CD4-positive, alpha-beta T cell treated with Interleukin-15 for 1 hour (primary cell): ENCODE results near the gene G3BP1.
"Not testable (repeated sequence)": the region's sequence is repeated elsewhere in the genome, so short reads cannot be mapped to it uniquely, and the experiment has no call there.

ENCODE experiments used
- DNase-seq: peaks from one replicate; pipeline ENCODE4 v3.0.0-alpha.2; 2020

The G3BP1 gene

GRCh38 chr5:151757233-151758140 is 14.3 kb upstream of the G3BP1 start:
- no peak for DNase-seq

DNA sequence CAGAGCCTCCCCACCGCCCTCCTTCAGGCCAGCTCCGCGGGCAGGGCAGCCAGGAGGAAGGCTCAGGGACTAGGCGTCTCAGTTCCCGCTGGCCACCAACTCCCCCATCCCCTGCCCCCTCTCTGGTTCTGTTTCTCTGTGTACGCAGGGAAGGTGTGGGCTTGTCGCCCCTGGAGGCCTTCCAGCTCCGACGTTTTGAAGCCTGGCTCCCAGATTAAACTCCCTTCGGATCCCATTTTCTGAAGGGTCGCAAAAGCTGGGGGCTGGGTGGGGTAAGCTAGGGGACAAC is 13.7 kb upstream of the G3BP1 start:
- no peak for DNase-seq

DNA sequence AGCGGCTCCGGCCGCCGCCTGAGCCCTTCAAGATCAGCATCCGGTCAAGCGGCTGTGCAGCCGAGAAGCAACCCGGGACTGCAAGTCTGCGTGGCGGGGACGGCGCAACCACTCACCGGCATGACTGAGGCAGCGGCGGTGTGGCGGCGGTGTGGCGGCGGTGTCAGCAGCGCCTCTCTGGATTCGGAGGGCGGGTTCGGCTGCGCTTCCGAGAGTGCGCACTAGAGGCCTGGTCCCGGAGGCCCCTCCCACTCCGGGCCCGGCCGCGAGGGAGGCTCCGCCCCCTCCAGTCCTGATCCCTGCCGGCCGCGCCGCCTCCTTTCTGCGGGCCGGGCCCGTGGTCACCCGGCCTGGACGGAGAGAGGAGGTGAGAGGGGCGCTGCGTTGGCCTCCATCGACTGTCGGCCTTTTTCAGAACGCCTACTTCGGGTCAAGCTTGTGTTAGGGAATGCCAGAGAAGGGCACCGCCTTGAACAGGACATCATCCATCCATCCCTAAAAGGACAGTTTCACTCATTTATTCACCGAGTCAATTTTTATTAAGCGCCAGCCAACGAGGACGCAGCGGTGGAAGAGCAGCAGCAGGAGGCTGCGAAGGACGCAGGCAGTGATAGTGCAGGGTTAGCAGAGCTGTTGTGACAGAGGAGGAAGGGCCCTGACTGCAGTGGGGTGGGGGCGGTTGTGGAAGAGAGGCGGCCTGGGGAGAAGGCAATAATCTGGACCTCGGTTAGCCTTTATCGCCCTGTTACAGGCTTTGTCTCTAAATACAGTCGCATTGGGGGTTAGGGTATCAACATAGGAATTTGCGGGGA is 13.1 kb upstream of the G3BP1 start, which contains the start of gene ATOX1:
TSS of gene ATOX1 (minus strand) at position 202 of the 812 bp plus-strand sequence. CDS start at position 122, 80 bp downstream.
- DNase-seq, result peak; percentile 90

DNA sequence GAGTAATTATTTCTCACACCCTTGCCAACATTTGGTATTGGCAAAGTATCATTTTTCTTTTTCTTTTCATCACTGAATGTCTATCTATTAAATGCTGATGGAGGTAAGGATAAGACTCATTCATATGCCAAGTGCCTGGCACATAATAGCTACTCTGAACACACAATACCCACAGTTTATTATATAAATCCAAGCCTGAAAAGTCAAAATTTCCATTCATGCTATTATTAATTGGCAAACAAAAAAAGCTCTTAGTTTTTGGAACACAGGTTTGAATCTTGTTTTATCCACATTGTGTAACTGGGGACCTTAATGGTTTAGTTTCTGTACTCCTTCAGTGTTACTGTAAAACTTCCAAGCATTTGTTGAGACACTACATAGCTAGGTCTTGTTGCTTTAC is 7.0 kb upstream of the G3BP1 start:
- DNase-seq, result no peak

DNA sequence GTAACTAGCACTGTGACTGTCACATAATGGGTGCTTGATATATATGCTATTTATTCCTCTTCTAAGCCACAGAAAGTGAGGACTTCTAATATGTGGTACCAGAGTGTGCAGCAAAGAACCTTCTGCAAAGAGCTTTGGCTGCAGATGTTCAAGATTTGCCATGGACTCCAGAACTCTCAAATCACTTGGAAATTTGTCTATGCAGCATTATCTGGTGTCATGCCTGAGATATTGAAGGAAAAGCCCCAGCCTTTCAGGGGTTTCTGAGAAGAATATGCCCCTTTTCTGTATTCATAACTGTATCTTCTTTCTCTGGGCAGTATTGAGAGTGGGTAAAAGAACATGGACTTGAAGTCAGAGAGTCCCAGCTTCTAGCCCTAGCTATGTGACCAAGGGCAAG is 4.8 kb upstream of the G3BP1 start:
- no peak for DNase-seq

DNA sequence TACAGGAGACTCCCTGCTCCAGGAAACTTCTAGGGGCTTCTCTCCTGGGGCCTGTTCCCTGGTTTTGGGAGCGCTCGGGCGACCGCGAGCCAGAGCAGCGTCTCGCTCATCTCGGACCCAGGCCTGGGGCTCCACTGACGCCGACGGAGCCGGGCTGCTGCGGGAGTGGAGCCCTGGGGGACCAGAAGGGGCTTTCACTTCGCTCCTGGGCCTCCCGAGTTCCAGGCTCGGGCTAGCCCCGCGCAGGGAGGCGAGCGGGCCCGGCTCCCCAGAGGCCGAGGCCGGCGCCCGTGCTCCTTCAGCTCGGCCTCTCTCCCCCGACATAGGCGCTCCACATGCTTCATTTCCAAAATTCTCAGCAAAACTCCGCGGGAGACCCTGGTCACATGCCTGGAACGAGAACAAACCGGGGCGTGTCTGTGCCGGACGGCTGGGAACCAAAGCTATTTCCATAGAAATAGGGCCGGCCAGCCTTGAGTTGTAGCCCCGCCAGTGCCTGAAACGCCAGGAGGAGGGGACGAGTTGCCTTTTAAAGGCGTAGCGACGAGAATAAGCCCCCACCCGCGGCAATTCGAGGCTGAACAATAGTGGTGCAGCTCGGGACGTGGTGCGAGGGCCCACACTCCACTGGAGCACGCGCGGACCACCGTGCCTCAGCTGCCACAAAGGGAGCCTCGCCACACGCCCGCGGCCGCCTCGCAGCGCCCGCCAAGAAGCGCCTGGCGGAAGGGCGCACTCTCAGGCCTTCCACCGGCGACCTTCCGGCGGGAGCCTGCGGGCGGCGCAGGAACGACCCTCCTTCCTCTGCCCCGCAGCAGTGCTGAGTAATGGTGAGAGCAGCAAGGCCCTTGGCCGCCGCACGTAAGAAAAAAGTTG is 1.1 kb upstream of the G3BP1 start:
- DNase-seq, result no peak

- peak; percentile 42 for DNase-seq
These were observed 483 bp downstream of the G3BP1 start for GRCh38 chr5:151772029-151772845.

DNA sequence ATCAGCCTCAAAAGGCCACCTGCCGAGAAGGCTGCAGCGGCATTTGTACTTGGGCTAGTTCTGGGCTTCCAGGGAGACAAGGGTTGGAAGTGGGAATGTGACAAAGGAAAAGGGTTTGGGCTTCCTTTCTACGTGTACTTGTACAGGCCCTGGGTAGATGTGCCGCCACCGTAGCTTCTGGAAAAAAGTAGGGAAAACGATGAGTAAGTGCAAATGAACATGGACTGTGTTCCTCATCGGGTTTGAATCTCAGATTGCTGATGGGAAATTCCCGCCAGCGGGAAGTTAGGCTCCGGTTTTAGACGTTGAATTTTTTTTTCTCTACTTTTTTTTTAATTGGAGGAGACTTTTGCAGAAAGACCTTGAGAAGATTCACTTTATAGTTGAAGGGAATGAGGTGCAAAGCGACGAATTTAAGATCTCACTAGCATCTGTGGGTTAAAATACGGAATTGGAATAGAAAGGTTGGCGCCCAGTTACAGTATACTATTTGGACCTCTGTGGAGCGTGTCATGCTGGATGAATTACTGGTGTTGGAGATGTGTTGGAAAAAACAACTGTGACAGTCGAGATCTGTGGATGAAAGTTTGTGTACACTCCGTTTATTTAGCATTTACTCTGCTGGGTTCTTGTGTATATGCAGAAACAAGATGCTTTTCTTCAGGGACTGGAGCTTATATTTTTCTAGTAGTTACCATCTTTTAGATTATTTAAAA is 1.2 kb downstream of the G3BP1 start:
- no peak for DNase-seq

GRCh38 chr5:151773951-151774350 is 2.2 kb downstream of the G3BP1 start:
- no peak for DNase-seq

- DNase-seq, result no peak
These were observed 3.4 kb downstream of the G3BP1 start for GRCh38 chr5:151775025-151775606.

- DNase-seq, result no peak
These were observed 7.9 kb downstream of the G3BP1 start for GRCh38 chr5:151779531-151780125.

GRCh38 chr5:151780348-151780747 is 8.6 kb downstream of the G3BP1 start:
- DNase-seq, result no peak

- DNase-seq, result no peak
These were observed 9.4 kb downstream of the G3BP1 start for GRCh38 chr5:151781201-151781600.

GRCh38 chr5:151783664-151784063 is 11.9 kb downstream of the G3BP1 start:
- not testable (repeated sequence) for DNase-seq

GRCh38 chr5:151784141-151784540 is 12.4 kb downstream of the G3BP1 start:
- DNase-seq, result no peak

GRCh38 chr5:151786468-151786867 is 14.7 kb downstream of the G3BP1 start:
- DNase-seq, result no peak

GRCh38 chr5:151787817-151788216 is 16.1 kb downstream of the G3BP1 start:
- DNase-seq, result no peak

DNA sequence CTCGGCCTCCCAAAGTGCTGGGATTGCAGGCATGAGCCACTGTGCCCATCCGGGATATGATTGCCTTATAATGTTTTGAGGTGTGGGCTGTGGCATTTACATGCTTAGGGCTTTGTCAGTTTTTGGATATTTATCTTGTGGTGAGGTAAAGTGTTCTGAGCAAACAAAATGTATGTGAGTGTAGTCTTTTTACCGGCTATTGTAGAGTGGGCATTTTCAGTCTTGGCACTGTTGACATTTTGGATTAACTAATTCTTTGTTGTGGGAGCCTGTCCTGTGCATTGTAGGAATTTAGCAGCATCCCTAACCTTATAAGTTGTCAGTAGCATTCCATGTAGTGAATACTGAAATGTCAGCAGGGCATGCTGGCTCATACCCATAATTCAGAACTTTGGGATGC is 21.6 kb downstream of the G3BP1 start:
- DNase-seq, result no peak

DNA sequence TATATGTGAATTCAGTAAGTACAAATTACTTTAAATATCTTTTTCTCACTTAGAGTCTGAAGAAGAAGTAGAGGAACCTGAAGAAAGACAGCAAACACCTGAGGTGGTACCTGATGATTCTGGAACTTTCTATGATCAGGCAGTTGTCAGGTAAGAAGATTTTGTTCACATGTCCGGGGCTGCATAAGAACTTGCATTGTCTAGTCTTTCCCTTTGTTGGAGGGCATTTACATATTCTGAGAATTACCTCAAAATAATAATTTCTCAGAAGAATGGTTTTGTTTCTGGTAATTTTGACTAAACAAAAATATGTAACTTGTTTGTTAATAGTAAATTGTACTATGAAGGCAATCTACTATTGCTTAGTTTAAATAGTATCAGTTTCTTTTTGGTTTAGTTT is 23.7 kb downstream of the G3BP1 start:
- DNase-seq, result no peak

GRCh38 chr5:151798674-151799073 is 26.9 kb downstream of the G3BP1 start:
- DNase-seq, result no peak

GRCh38 chr5:151799407-151799806 is 27.7 kb downstream of the G3BP1 start:
- no peak for DNase-seq
